HG03045 (cell line): Measurements from ENCODE around the gene SNIP1.
"Not testable (repeated sequence)": the region's sequence is repeated elsewhere in the genome, so short reads cannot be mapped to it uniquely, and the experiment has no call there.

ENCODE experiments used
- ATAC-seq: cut with Tn5 transposase; IDR thresholded peaks from one replicate; pipeline ENCODE4 v1.9.1; 2021; ENCODE audit warnings: mild to moderate bottlenecking, moderate library complexity; ENCODE audit not compliant: unreplicated experiment

Gene SNIP1

DNA sequence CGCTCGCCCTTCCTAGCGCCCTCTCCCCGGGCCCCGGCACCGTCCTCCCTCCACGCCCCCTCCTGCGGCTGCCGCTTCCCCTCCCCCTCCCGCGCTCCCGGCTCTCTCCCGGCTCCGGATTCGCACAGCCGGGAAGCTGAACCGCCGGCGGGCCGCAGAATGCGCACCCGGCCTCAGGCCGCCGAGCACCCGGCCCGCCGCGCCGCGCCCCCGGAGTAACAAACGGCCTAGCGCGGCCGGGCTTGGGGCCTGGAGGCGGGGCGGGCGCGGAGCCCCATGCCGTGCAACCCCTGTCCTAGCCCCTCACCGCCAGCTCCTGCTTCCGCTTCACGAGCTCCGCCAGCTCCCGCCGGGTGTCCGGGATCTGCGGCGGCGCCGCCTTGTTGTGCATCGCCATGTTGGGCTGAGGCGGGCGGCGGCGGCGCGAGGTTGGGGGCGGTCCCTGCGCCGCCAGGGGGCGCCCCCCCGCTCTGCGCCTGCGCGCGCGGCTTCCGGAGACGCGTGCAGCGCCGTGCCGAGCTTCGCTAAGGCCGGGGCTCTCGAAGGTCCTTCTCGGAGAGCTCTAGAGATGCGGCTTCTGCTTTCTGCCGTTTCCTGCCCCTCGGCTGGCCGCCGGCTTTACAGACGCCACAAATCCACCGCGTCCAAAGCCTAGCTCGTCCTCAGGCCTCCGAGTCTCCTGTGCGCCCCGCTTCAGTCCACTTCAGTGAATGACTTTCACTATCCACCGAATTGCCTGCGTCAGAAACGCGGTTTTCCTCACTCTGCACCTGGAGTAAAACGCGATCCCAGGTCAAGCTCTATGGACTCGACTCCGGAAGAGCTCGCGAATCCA lies 39.5 kb downstream of the SNIP1 start, which contains the start of gene MEAF6:
MEAF6 (minus strand) TSS at position 417 of the 835 bp plus-strand sequence; CDS start at position 397, 20 bp downstream.
- peak; percentile 94 for ATAC-seq

DNA sequence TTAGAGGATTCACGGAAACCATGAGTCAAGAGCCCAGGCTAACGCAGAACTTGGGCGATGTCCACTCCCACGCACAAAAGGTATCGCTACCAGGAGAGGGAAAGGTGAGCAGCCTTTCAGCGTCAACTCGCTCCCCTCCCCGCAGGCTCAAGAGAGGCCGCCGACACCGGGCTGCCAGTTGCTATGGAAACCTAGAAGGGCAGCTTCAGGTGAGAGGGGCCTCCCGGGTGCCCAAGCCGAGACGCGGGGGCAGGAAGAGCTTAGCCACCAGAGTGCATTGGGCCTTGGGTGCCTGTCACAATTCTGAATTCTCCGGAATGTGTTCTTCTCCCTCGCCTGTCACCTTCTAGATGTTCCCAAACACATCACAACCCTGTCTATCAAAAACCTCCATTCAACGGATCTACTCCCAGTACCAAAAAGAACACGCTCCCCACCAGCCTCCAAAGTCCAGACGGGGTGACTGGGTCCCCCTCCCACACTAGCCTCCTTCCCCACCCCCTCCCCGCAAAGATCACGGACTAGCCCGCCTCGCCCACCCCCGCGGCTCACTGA lies 40.2 kb downstream of the SNIP1 start:
- peak; percentile 24 for ATAC-seq

DNA sequence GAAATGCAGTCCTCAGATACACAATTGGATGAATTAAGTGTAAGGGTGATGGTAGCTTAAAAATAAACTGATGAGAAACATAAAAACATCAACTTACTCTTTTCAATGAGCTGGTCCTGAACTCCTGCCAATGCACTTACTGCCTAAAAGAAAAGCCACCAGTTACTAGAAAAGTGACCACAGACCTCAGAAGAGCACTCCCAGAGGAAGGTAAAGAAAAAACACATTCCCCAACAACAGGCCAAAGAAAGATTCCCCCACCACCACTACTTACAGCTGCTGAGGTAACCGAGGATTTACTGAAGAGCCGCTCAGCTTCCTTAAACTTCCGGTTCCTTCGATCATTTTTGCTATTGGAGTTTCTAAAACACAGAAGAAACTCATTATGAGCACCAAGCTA lies 44.9 kb downstream of the SNIP1 start:
- no peak for ATAC-seq

DNA sequence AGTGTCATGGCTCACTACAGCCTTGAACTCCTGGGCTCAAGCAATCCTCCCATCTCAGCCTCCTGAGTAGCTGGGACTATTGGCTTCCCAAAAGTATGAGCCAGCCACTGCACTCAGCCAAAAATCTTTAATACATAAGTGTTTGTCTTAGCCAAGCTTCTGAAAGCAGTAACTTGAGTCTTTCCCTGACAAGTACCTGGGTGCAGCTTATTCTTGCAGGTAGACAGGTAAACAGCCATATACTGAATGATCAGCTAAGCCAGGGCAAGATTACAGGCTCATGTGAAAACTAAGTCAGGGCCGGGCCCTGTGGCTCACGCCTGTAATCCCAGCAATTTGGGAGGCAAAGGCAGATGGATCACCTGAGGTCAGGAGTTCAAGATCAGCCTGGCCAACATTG lies 47.4 kb downstream of the SNIP1 start:
- ATAC-seq: no peak

DNA sequence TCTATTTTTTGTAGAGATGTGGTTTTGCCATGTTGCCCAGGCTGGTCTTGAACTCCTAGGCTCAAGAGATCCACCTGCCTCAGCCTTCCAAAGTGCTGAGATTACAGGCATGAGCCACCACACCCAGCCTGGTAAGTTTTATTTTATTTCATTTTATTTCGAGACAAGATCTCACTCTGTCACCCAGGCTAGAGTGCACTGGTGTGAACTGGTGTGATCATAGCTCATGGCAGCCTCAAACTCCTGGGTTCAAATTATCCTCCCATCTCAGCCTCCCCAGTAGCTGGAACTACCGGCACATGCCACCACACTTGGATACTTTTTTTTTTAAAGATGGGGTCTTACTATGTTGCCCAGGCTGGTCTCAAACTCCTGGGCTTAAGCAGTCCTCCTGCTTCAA lies 51.3 kb downstream of the SNIP1 start:
- ATAC-seq: not testable (repeated sequence)

DNA sequence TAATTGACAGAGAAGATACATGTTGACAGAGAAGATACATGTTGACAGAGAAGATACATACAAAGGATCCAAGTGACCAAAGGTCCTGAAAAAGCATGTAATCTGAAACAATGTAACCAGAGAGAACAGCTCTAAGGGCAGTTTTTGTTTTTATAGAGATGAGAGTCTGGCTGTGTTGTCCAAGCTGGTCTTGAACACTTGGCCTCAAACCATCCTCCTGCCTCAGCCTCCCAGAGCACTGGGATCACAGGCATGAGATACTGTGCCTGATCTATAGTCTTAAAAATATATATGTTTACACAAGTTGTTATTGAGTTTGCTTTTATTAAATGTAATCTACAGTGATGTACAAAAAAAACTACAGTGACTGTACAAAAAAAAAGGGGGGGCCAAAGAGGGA lies 52.0 kb downstream of the SNIP1 start:
- no peak for ATAC-seq

DNA sequence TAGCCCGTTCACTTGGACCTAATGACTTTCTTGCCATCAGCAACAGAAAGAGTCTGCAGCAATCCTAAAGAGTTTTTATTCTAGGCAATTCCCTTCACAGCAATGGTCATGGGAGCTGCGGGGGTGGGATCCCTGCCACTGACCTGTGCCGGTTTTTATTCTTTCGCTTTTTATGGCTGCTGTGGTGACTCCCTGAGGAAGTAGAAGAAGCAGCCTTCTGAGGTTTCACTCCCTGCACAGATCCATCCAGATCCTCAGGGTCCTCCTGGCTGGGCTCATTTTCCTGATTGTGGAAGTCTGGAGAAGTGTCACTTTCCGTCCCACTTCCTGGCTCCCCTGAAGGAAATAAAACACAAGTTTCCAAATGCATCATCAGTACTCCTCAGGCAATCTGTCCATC lies 52.4 kb downstream of the SNIP1 start:
- ATAC-seq: no peak

DNA sequence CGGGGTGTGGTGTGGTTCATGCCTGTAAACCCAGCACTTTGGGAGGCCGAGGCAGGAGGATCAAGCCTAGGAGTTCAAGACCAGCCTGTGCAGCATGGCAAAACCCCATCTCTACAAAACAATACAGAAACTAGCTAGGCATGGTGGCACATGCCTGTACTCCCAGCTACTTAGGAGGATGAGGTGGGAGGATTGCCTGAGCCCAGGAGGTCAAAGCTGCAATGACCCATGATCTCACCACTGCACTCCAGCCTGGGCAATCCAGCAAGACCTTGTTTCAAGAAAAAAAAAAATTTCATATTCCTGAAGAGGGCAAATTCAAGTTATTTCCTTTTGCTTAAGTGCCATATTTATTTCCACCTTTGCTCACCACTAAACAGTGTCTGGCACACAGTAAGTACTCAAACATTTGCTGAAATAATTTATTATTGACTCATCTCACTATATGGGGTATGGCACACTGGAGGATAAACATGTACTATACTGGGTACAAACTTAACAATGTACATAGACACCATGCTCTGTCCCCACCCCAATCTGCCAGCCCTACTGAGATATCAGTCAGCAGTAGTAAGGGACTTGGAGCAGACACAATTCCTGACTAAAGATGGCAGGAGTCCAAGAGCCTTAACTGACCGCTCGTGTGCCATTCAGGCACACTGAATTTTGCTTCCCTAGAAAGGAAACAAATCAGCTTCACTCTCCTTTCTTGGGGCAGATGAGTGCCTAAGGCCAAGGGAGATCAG lies 55.0 kb downstream of the SNIP1 start:
- no peak for ATAC-seq

DNA sequence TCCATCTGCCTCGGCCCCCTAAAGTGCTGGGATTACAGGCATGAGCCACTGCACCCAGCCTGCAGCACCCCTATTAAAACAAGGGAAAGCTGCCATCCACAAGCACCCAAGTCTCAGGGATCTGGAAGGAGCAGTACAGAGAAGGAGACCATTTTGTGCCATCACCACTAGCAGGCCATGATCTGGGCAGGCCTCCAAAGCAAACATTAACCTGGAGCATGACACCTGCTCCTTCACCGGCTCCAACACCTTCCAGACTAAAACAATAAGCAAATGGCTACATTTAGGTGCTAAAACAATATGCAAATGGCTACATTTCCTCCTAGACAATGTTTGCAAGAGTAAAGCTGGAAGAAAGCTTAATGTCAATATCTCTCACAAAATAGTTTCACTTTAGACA lies 56.3 kb downstream of the SNIP1 start:
- no peak for ATAC-seq

DNA sequence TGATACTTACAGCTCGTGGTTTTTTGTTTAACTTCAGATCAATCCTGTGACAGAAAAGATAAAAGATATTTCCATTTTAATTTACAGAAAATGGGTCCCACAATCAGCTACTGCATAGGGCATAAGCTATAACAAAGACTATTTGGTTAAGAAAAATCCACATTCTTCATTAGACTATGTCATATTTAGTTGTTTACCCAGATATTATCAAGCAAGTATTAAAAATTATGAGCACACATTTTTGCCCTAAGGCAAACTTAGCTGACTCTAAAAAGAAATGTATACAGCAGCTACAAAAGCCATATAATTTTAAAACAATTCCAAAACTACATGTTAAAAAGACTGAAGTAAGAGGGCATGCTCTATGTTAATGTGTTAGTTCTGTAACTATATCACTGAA lies 58.2 kb downstream of the SNIP1 start:
- no peak for ATAC-seq

DNA sequence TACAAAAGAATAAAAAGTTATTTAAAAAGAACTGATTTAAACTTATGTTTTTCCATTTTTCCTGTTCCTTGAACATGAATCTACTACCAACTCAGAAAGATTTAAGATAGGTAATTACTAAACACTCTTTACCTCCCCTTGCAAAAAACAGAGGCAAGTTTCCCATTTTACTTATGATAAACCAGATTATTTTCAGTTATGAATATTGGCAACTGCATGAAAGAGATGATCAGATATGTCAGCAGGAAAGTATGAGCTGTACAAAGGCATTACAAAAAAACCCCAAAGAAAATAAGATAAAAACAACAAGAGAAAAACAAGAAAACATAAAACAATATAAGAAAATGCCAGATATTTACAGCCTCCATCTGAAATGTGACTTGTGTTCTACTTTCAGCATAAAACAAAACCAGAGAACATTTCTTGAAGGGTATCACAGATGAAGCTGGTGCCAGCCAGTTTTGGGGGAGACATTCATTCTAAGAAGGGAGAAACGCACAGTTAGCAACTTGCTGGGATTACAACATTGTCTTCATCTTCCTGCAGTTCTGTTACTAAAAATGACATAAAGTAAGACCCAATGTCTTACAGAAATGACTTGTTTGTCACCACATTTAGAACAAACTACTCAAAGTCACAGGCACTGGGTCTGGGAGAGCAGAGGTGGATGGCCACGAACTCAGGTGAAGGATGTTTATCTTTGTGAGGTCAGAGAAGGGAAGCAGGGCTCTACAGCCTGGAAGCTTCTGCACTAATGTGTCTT lies 60.6 kb downstream of the SNIP1 start:
- no peak for ATAC-seq

DNA sequence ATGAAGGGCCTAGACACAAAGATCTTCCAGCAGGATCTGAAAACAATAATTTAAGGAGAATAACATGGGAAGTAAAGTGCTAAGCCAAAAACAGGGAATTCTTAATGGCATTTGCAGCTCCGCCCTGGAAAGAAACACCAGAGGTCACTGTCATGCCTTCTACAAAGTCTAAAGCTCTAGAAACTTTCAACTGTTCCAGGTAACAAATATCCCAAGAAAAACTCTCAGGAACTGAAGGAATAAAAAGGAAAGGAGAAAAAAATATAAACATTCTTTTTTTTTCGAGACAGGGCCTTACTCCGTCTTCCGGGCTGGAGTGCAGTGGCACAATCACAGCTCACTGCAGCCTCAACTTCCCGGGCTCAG lies 66.5 kb downstream of the SNIP1 start:
- ATAC-seq: no peak

DNA sequence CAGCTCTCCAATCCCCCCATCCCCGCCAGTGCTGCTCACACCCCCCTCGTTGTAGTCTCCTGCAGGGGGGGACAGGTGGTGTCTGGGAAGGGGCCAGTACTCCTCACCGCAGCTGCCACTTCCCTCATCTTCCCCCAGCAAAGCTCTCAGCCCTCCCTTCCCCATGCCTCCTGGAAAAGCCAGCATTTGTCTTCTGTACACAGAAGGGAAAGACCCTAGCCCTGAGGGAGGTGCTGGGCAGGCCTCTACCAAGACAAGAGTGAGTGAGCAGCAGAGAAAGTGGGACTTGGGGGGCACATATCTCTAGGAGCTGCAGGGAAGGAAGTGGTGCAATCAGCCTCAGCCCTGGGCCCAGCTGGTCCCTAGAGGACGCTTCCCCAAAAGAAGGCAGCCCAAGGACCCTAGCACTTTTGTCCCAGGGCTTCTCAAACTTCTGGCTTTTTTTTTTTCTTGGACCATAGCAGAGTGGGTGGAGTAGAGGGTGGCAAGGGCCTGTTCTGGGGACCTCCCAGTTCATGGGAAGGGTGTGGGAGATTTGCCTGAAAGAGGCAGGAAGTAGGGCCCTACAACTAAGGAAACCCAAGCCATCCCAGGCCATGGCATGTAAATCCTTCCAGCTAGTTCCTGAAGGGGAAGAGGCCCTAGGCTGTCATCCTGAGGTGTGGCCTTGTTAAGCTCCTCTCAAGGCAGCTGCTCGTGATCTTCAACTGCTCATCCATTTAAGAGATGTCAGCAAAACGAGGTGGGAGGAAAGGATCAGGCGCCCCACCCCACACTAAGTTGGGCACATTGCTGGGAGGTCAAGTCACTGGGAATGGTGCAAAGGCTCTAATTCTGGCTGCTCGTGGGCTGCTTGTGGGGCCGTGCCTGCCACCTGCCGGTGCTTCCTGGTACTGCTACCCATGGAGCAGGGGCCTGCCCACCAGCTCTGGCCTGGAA lies 67.1 kb downstream of the SNIP1 start:
- ATAC-seq: no peak

DNA sequence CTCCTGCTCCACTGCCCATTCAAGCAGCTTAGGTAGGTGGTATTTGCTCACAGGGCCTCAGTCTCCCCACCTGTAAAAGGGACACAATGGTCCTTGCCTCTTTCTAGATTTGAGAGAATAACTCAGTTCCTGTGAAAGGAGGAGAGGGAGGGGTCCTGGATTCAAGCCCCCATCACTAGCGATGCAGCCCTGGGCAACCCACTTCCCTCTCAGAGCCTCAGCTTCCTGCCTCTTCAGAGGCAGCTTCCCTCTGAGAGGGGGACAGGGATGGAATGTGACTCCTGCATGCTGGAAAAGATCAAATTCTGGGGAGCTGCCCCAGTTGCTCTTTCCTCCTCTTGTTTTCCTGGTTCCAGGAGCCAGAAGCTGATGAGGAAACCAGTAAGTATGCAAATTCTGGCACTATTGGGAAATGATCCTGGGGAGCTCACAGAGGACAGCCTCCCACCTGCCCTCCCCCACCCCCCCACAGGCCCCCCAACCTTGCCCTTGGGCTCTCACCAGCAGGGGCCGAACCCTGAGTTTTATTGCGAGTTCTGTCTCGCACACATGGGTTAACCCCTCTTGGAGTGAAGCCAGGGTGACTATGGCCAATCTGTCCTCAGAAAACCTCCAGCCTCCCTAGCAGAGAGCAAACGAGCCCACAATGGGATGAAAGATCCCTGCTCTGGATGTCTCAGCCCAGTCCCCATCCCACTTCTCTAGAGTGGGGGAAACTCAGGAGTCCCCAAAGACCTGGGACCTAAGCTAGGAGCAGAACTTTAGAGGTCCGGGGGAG lies 68.0 kb downstream of the SNIP1 start:
- ATAC-seq: no peak
